Activated naive CD4-positive, alpha-beta T cell treated with anti-CD3 and anti-CD28 coated beads, Interleukin-2, amount 50 U/mL, for 72 hours (primary cell): ENCODE data around the gene CEP170B. TPM values are rescaled to one million over a fixed set of nuclear protein-coding genes. Genes with fewer than 3 reads are reported as not detected.
"Not testable (repeated sequence)": the region's sequence is repeated elsewhere in the genome, so short reads cannot be mapped to it uniquely, and the experiment has no call there.

Experiments used
- ATAC-seq, 2 donors: fragments of 150-1000 bp; cut with Tn5 transposase; 2 replicates each; pipeline ENCODE4 v1.10.0; 2021; ENCODE audit warnings: mild to moderate bottlenecking in 2 of 2, moderate library complexity in 2 of 2
- DNase-seq, 2 donors: peaks; one replicate each; pipeline ENCODE4 v3.0.0; 2021 to 2022; ENCODE audit warnings: low spot score in 2 of 2
- H3K27ac Mint-ChIP-seq, 2 donors: one replicate each; pipeline ENCODE4 v1.8.0; 2022; ENCODE audit warnings: mild to moderate bottlenecking in 2 of 2, mixed read lengths in 2 of 2
- H3K36me3 Mint-ChIP-seq, 2 donors: one replicate each; pipeline ENCODE4 v1.8.0; 2022; ENCODE audit warnings: mixed read lengths in 2 of 2
- H3K9me3 Mint-ChIP-seq, 2 donors: one replicate each; pipeline ENCODE4 v1.8.0; 2022; ENCODE audit warnings: mixed read lengths in 2 of 2
- total RNA-seq, 2 donors: library from RNA; stranded (reverse); gene quantifications; one replicate each; pipeline ENCODE4 v1.2.3, GENCODE V29; 2022

The CEP170B gene
- total RNA-seq, 2 donors from 2014 or later, result 6.0 to 9.4 TPM

DNA sequence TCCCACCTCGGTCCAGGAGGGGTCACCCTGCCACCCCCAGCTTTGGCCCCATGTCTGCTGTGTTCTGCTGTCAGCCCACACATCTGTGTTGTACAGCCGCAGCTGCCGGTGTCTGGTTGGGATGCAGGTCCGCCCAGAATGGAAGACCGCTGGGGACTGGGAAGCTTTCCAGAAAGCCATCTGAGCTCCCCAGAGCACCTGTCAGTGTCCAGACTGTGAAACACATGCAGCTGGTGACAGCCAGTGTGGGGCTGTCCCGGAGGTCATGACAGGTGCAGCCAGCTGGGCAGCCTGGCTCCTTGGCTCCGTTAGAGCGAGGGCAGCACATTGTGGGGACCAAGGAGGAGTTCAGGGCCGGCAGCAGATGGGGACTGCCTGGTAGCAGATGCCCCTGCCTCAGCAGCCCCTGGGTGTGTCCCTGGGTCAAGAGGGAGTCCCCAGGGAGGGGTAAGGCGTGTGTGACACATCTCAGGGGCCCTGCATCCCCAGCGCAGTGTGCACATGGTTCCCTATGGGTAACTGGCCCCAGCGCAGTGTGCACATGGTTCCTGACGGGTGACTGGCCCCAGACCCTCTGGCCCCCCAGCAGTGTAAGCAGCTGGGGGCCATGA lies 16.4 kb downstream of the CEP170B start:
- DNase-seq (no peak), ATAC-seq (no peak)
- H3K9me3 Mint-ChIP-seq, result no peaks in the 10 kb centered on the region
- no peak overlapping the region for H3K27ac Mint-ChIP-seq
- H3K36me3 Mint-ChIP-seq, result no peaks in the 10 kb centered on the region

DNA sequence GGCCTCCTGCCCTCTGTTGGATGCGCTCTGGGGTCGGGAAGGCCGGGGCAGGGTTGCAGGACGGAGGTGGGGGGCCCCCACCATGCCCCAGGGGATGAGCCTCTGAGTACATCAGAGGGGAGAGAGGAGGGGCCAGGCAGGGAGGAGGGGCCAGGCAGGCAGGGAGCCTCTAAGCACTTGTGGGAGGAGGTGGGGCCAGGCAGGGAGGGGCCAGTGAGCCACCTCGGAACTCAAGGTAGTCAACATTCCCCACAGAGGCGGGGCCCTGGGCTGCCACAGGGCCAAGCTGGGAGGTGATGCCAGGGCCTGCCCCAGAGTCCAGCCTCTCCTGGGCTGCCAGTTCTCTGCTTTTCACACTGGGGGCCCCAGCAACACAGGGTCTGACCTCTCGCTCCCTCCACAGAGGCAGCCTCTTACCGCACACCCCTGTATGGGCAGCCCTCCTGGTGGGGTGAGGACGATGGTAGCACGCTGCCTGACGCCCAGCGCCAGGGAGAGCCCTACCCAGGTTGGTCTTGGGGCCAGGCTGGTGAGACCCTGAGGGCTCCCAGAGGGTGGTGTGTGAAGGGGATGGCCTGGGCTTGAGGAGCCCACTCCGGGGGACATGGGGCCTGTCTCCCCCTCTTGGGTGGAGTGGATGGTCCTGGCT lies 17.4 kb downstream of the CEP170B start:
- H3K36me3 Mint-ChIP-seq, result no peaks in the 10 kb centered on the region
- ATAC-seq (peak; percentile 33 to 70), DNase-seq (no peak)
- no peak overlapping the region for H3K27ac Mint-ChIP-seq
- no peaks in the 10 kb centered on the region for H3K9me3 Mint-ChIP-seq

DNA sequence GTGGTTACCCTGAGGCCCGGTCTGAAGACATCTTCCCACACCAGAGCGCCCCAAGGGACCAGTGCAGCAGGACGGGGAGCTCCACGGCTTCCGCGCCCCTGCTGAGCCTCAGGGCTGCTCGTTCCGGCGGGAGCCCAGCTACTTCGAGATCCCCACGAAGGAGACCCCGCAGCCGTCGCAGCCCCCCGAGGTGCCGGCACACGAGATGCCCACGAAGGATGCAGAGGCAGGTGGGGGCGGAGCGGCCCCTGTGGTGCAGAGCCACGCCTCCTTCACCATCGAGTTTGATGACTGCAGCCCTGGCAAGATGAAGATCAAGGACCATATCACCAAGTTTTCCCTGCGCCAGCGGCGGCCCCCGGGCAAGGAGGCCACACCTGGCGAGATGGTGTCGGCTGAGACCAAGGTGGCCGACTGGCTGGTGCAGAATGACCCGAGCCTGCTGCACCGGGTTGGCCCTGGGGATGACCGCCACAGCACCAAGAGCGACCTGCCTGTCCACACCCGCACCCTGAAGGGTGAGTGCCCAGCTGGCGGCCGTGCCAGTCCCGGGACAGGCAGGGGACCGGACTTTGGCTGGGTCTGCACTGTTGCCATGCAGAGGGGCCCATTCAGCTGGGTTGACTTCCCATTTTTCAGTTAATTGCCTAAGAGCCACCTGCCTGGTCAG lies 18.1 kb downstream of the CEP170B start:
- ATAC-seq (no peak), DNase-seq (no peak)
- Mint-ChIP-seq H3K9me3 (no peaks in the 10 kb centered on the region), H3K27ac (no peak overlapping the region), H3K36me3 (no peaks in the 10 kb centered on the region)

DNA sequence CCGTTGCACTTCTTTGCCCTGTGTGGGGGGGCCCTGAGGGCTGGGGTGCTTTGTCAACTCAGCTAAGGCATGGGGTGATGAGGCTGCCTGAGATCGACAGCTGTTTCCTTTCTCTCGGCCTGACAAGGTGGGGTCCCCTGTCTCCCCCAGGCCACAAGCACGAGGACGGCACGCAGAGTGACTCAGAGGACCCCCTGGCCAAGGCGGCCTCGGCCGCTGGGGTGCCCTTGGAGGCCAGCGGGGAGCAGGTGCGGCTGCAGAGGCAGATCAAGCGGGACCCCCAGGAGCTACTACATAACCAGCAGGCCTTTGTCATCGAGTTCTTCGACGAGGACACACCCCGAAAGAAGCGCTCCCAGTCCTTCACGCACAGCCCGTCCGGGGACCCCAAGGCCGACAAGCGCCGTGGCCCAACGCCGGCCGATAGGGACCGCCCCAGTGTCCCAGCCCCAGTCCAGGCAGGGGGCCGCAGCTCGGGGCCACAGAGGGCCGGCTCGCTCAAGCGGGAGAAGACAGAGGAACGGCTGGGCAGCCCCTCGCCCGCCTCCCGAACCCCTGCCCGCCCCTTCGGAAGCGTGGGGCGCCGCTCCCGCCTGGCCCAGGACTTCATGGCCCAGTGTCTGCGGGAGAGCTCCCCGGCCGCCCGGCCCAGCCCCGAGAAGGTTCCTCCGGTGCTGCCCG lies 18.8 kb downstream of the CEP170B start:
- no peaks in the 10 kb centered on the region for H3K36me3 Mint-ChIP-seq
- DNase-seq (no peak), ATAC-seq (no peak)
- H3K9me3 Mint-ChIP-seq, result no peaks in the 10 kb centered on the region
- no peak overlapping the region for H3K27ac Mint-ChIP-seq

DNA sequence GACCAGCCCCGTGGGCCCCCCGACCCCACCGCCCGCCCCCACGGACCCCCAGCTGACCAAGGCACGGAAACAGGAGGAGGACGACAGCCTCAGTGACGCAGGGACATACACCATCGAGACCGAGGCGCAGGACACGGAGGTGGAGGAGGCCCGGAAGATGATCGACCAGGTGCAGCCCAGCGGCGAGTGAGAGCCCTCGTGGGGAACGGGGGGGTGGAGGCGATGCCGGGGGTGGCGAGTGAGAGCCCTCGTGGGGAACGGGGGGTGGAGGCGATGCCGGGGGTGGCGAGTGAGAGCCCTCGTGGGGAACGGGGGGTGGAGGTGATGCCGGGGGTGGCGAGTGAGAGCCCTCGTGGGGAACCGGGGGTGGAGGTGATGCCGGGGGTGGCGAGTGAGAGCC lies 19.3 kb downstream of the CEP170B start:
- DNase-seq, H3K9me3 Mint-ChIP-seq, ATAC-seq, H3K27ac Mint-ChIP-seq, H3K36me3 Mint-ChIP-seq: not testable (repeated sequence)

- H3K9me3 Mint-ChIP-seq, result no peaks in the 10 kb centered on the region
- ATAC-seq (no peak), DNase-seq (no peak)
- no peaks in the 10 kb centered on the region for H3K36me3 Mint-ChIP-seq
- no peak overlapping the region for H3K27ac Mint-ChIP-seq
Observed at GRCh38 chr14:104885031-104885972, 20.2 kb downstream of the CEP170B start.

DNA sequence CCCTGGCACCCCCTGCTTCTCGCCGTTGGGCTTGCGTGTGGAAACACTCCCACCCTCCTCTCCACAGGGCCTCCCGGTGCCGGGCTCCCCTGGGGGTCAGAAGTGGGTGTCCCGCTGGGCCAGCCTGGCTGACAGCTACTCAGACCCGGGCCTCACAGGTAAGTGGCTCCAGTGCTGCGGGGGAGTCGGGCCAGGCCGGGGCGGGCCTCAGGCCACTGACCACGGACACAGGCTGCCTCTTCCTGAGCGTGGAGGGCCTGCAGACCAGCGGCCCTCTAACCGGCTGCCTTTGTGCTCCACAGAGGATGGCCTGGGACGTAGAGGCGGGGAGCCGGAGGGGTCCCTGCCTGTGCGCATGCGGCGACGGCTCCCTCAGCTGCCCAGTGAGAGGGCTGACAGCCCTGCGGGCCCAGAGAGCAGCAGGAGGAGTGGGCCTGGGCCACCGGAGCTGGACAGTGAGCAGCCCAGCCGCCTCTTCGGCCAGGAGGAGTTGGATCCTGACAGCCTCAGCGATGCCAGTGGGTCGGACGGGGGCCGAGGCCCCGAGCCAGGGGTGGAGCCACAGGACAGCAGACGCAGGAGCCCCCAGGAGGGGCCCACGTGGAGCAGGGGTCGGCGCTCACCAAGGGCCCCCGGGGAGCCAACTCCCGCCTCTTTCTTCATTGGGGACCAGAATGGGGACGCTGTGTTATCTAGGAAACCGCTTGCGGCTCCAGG lies 21.1 kb downstream of the CEP170B start:
- no peaks in the 10 kb centered on the region for H3K36me3 Mint-ChIP-seq
- H3K9me3 Mint-ChIP-seq, result no peaks in the 10 kb centered on the region
- no peak overlapping the region for H3K27ac Mint-ChIP-seq
- DNase-seq, result no peak
- no peak for ATAC-seq

GRCh38 chr14:104886690-104887622 lies 21.9 kb downstream of the CEP170B start:
- DNase-seq (no peak), ATAC-seq (no peak)
- no peak overlapping the region for H3K27ac Mint-ChIP-seq
- H3K9me3 Mint-ChIP-seq, result no peaks in the 10 kb centered on the region
- no peaks in the 10 kb centered on the region for H3K36me3 Mint-ChIP-seq

- peak overlapping the region in 1 of 2 donors; percentile 29 for H3K27ac Mint-ChIP-seq
- ATAC-seq (no peak), DNase-seq (peak in 1 of 2 donors; percentile 1)
- H3K9me3 Mint-ChIP-seq, result no peaks in the 10 kb centered on the region
- no peaks in the 10 kb centered on the region for H3K36me3 Mint-ChIP-seq
Observed at GRCh38 chr14:104887623-104888488, 22.8 kb downstream of the CEP170B start.

- no peak overlapping the region for H3K27ac Mint-ChIP-seq
- H3K36me3 Mint-ChIP-seq, result no peaks in the 10 kb centered on the region
- ATAC-seq (no peak), DNase-seq (peak in 1 of 2 donors; percentile 50)
- no peaks in the 10 kb centered on the region for H3K9me3 Mint-ChIP-seq
Observed at GRCh38 chr14:104888489-104889374, 23.7 kb downstream of the CEP170B start.

GRCh38 chr14:104889375-104889757 lies 24.3 kb downstream of the CEP170B start:
- DNase-seq (peak in 1 of 2 donors; percentile 48), ATAC-seq (no peak)
- Mint-ChIP-seq H3K27ac (no peak overlapping the region), H3K36me3 (no peaks in the 10 kb centered on the region), H3K9me3 (no peaks in the 10 kb centered on the region)

DNA sequence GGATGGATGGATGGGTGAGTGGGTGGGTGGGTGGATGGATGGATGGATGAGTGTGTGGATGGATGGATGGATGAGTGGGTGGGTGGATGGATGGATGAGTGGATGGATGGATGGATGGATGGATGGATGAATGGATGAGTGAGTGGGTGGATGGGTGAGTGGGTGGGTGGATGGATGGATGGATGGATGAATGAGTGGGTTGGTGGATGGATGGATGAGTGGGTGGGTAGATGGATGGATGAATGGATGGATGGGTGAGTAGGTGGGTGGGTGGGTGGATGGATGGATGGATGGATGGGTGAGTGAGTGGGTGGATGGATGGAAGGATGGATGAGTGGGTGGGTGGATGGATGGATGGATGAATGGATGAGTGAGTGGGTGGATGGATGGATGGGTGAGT lies 25.2 kb downstream of the CEP170B start:
- not testable (repeated sequence) for DNase-seq, H3K9me3 Mint-ChIP-seq, H3K36me3 Mint-ChIP-seq, ATAC-seq, H3K27ac Mint-ChIP-seq

DNA sequence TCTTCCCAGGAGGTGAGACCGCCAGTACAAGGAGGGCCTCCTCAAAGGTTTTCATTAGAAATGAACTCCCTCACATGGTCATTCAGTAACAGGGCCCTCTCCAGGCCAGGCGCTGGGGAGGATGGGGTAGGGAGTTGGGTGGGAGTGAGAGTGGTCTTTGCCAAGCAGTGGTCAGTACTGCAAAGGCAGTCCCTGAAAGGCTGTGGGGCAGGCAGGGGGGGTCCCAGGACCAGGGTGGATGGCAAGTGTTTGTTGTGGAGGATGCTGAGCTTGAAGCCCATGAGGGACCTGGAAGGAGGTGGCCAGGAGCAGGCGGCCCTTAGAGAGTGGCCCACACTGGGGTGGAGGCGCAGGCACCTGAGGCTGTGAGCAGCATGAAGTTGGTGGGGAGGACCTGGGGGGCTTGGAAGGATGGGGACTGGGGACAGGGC lies 26.1 kb downstream of the CEP170B start:
- H3K27ac Mint-ChIP-seq, result no peak overlapping the region
- no peaks in the 10 kb centered on the region for H3K36me3 Mint-ChIP-seq
- DNase-seq (no peak), ATAC-seq (no peak)
- H3K9me3 Mint-ChIP-seq, result no peaks in the 10 kb centered on the region
